HUES6 (cell line): ENCODE measurements around the gene VSIG10L2.

Experiments used
- H3K27ac ChIP-seq: 2 replicates; pipeline ENCODE4 v1.7.0; 2013; ENCODE audit warnings: low read depth, mild to moderate bottlenecking, low read length, inconsistent platforms
- H3K27me3 ChIP-seq: 2 replicates; pipeline ENCODE4 v1.6.1; 2013; ENCODE audit warnings: low read length; ENCODE audit not compliant: control insufficient read depth, insufficient read depth
- H3K36me3 ChIP-seq: 2 replicates; pipeline ENCODE4 v1.6.1; 2013; ENCODE audit warnings: low read length; ENCODE audit not compliant: control insufficient read depth, insufficient read depth
- H3K4me1 ChIP-seq: 2 replicates; pipeline ENCODE4 v1.6.1; 2013; ENCODE audit warnings: low read length; ENCODE audit not compliant: control insufficient read depth, insufficient read depth
- H3K4me3 ChIP-seq: 2 replicates; pipeline ENCODE4 v1.5.1; 2013; ENCODE audit warnings: low read depth, low read length
- H3K9ac ChIP-seq: one replicate; pipeline ENCODE4 v1.6.1; 2013; ENCODE audit warnings: mild to moderate bottlenecking, low read length
- H3K9me3 ChIP-seq: 2 replicates; pipeline ENCODE4 v1.6.1; 2013; ENCODE audit warnings: low read depth, low read length; ENCODE audit not compliant: control insufficient read depth, insufficient read depth

VSIG10L2 gene

DNA sequence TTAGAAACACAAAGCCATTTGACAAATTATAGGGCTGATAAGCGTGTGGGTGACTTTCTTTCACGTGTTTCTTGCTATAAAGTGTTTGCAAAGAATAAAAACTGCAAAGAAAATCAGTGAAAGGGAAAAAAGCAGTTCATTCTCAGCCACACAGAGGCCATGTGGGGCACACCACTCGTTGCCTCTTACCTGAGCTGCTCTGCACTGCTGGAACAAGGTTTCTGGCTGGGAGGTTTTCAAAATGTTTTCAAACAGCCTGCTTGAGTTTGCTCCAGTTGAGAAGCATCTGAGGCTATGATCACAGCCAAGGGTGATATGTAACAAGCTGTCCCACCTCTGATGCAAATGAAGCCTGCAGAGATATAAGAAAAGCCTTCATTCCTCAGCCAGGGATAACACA lies 14.7 kb upstream of the VSIG10L2 start:
- H3K36me3 ChIP-seq, result no peaks in the 10 kb centered on the region
- no peak overlapping the region for H3K27ac ChIP-seq
- no peak overlapping the region for H3K4me3 ChIP-seq
- H3K4me1 ChIP-seq, result peaks cover 13% of the 10 kb centered on the region
- H3K9me3 ChIP-seq, result no peaks in the 10 kb centered on the region
- H3K9ac ChIP-seq, result no peak overlapping the region
- no peaks in the 10 kb centered on the region for H3K27me3 ChIP-seq

DNA sequence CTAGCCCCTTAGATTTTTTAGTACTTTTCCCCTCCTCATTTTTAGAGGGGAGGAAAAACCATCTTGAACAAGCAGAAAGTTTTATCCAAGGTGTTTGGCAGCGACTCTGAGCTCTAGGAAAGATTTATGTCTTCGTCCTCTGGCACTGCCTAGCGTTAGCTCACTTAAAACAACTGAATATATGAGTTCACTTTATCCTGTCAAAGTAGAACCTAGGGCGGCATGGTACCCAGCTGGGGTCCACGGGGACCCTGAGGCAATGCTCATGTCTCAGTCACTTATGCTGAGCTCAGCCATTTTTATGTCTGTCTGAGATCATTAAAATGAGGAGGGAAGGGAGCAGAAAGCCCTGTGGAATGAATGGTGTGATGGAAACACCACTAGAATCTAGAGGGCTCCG lies 14.2 kb upstream of the VSIG10L2 start:
- Histone ChIP-seq H3K4me3 (no peak overlapping the region), H3K9me3 (no peaks in the 10 kb centered on the region), H3K4me1 (peaks cover 13% of the 10 kb centered on the region), H3K9ac (no peak overlapping the region), H3K27ac (no peak overlapping the region), H3K27me3 (no peaks in the 10 kb centered on the region), H3K36me3 (no peaks in the 10 kb centered on the region)

DNA sequence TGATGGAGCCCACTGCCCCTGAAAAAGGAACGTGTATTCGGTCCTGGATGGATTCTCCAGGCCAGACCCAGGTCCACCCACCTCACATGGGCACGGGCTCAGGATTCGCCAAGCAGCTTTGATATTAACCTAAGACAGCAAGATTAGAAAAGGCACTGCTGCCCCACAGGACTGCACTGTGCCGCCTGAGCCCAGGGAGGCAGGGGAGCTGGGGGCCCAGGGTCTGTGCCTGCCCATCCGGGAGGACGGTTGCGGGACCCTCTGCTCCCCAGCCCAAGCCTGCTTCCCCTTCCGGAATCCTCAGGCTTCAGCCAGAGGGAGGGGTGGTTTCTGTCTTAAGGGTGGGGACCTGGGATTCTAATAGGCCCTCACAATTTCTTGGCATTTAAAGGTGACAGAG lies 13.5 kb upstream of the VSIG10L2 start:
- H3K9ac ChIP-seq, result no peak overlapping the region
- H3K27me3 ChIP-seq, result no peaks in the 10 kb centered on the region
- H3K4me1 ChIP-seq, result peaks cover 13% of the 10 kb centered on the region
- no peaks in the 10 kb centered on the region for H3K9me3 ChIP-seq
- no peak overlapping the region for H3K27ac ChIP-seq
- no peaks in the 10 kb centered on the region for H3K36me3 ChIP-seq
- H3K4me3 ChIP-seq, result no peak overlapping the region

DNA sequence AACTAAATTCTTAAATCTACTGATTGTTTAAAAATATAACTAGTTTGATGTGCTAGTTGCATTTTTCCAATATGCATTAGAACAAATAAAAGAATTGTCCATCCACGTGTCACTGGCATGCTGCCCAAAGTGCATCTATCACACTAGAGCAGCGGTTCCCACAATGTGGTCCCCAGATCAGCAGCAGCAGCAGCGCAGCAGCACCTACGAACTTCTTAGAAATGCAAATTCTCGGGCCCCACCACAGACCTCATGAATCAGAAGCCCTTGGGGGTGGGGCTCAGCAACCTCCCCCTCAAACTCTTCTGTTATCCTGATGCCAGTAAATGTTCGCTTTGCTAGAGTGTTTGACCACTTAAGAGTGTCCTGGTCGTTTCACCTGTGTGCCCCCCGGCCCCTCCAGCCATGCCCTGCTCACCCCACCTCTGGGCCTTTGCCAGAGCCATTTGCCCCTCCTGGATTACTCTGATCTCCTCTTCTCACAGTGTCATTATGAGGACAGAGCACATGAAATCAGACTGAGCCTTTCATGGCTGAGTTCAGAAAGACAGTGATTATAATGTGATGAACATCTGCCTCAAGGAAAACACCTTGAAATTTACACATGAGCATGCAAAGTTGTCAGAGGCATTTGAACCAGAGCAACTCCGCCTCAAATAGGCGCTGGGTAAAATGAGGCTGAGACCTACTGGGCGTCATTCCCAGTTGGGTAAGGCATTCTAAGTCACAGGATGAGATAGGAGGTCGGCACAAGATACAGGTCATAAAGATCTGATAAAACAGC lies 12.6 kb upstream of the VSIG10L2 start:
- H3K27ac ChIP-seq, result peak overlapping the region; percentile 12; the same call in 1 of the 2 replicates

DNA sequence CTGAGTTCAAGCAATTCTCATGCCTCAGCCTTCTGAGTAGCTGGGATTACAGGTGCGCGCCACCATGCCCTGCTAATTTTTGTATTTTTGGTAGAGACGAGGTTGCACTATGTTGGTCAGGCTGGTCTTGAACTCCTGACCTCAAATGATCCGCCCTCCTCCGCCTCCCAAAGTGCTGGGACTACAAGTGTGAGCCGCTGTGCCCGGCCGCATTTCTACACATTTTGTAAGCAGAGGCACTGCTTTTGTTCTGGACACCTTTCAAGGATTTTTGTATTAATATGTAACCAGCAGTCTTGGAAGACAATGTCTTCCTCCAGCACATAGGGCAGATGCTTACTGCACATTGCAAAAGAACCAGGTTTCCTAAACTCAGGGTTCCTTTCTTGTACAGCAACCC lies 11.4 kb upstream of the VSIG10L2 start:
- no peaks in the 10 kb centered on the region for H3K27me3 ChIP-seq
- no peak overlapping the region for H3K9ac ChIP-seq
- no peak overlapping the region for H3K4me3 ChIP-seq

More for the DNA sequence above, 12.6 kb upstream of the VSIG10L2 start:
- no peak overlapping the region for H3K9ac ChIP-seq
- peaks cover 13% of the 10 kb centered on the region for H3K4me1 ChIP-seq
- no peaks in the 10 kb centered on the region for H3K9me3 ChIP-seq
- H3K27me3 ChIP-seq, result no peaks in the 10 kb centered on the region
- no peaks in the 10 kb centered on the region for H3K36me3 ChIP-seq
- no peak overlapping the region for H3K4me3 ChIP-seq

DNA sequence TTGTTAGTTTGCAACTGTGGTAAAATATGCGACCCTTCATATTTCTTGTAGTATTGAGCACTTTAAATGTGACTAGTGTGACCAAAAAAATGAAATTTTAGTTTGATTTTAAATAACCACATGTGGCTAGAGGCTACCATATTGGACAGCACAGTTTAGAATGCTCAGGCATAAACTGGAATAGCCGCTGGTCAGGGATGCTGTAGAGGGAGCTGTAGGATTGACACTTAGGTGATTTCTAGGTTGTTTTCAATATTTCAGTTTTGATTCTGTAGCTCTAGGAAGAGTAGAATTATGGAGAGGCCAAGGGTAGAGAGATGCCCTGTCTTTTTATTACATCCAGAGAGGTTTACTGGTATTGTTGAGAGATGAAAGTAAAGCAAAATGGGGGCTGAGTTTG lies 10.8 kb upstream of the VSIG10L2 start:
- Histone ChIP-seq H3K4me1 (peaks cover 21% of the 10 kb centered on the region), H3K36me3 (no peaks in the 10 kb centered on the region), H3K27ac (no peak overlapping the region), H3K4me3 (no peak overlapping the region), H3K9me3 (no peaks in the 10 kb centered on the region), H3K9ac (no peak overlapping the region), H3K27me3 (no peaks in the 10 kb centered on the region)

More for the DNA sequence above, 11.4 kb upstream of the VSIG10L2 start:
- Histone ChIP-seq H3K4me1 (peaks cover 21% of the 10 kb centered on the region), H3K9me3 (no peaks in the 10 kb centered on the region), H3K27ac (no peak overlapping the region), H3K36me3 (no peaks in the 10 kb centered on the region)

DNA sequence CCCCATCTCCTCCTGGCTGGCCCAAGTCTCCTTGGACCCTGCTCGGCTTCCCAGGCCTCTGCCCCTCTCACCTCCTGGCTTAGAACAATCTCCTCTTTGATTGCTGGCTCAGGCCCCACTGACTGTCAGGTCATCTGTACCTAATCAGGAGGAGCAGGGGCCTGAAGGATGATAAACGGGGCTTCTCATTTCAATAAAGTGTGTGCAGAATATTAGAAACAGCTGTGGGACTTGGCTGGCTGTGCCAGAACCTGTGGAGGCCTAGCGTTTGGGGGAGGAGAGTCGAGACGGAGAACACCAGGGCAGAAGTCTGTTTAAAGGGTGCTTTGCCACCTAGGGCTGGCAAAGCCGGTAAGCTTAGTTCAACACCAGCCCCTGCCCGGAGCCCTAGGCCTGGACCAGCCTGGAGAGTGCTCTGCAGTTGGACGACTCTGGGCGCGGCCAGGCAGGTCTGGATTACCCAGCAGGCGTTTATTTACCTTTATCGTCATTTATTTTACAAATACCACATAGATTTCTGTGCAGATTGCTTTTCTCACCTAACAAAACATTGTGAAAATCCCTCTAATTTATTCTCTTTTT lies 10.1 kb upstream of the VSIG10L2 start:
- no peak overlapping the region for H3K4me3 ChIP-seq
- H3K4me1 ChIP-seq, result peaks cover 21% of the 10 kb centered on the region
- H3K9ac ChIP-seq, result no peak overlapping the region
- no peaks in the 10 kb centered on the region for H3K9me3 ChIP-seq
- no peak overlapping the region for H3K27ac ChIP-seq
- no peaks in the 10 kb centered on the region for H3K27me3 ChIP-seq
- H3K36me3 ChIP-seq, result no peaks in the 10 kb centered on the region

DNA sequence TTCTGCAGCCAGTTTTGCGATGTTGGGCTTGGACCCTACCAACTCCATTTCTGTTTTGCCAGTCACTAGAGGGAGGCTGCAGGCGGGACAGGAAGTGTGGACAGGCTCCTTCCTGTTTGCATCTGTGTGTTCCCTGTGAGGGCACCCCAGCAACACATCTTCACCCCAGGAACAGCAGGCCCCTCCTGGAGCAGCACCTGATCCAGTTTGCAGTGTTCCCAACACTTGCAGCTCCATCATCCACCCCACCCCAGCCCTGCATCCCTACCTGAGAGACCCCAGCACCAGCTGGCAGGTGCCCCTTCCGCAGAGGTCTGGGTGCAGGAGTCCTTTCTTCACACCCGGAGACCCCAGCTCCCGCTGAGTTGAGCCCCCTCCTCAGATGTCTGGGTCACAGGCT lies 7.4 kb upstream of the VSIG10L2 start:
- H3K4me3 ChIP-seq, result no peak overlapping the region
- peaks cover 23% of the 10 kb centered on the region for H3K4me1 ChIP-seq
- H3K9ac ChIP-seq, result no peak overlapping the region
- no peaks in the 10 kb centered on the region for H3K27me3 ChIP-seq
- no peaks in the 10 kb centered on the region for H3K36me3 ChIP-seq
- H3K9me3 ChIP-seq, result no peaks in the 10 kb centered on the region
- no peak overlapping the region for H3K27ac ChIP-seq

DNA sequence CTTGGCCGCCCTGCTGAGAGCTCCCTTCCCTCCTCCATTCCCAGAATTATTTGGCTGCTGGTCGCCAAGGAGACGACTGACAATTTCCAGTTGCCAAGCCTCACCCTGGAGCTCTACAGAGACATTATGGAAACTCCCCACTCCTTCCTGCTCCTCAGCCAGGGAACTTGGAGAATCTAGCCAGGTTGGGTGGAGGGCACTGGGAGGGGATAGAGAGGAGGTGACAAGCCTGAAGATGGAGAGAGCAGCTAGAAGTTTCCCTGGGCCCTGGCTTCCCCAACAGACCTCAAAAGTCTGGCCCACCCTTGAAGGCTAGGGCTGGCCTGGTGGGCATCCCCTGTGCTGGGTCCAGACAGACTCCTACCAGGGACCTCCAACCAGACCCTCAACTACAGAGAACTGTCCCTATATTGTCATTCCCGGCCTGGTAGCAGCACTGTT lies 6.7 kb upstream of the VSIG10L2 start:
- Histone ChIP-seq H3K36me3 (no peaks in the 10 kb centered on the region), H3K9me3 (no peaks in the 10 kb centered on the region)

DNA sequence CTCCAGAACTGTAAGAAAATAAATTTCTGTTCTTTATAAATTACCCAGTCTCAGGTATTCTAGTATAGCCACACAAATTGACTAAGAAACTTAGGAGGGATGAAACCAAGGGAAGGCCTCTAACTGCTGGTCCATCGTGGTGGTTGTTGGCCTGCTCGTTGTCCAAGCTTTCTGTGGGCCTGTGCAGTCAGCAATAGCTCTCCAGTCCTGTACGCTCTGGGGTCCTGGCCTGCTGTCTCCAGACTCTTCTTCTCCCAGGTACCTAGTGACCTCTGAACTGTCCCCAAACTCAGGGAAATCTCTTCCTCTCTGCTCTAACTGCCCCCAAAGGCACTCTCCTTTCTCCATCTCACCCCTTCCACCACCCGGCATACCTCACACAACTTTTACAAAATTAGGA lies 5.7 kb upstream of the VSIG10L2 start:
- no peaks in the 10 kb centered on the region for H3K9me3 ChIP-seq
- no peaks in the 10 kb centered on the region for H3K27me3 ChIP-seq
- H3K4me1 ChIP-seq, result peaks cover 21% of the 10 kb centered on the region
- H3K27ac ChIP-seq, result no peak overlapping the region
- H3K36me3 ChIP-seq, result no peaks in the 10 kb centered on the region
- no peak overlapping the region for H3K4me3 ChIP-seq
- no peak overlapping the region for H3K9ac ChIP-seq

More for the DNA sequence above, 6.7 kb upstream of the VSIG10L2 start:
- Histone ChIP-seq H3K4me3 (no peak overlapping the region), H3K27ac (no peak overlapping the region), H3K4me1 (peaks cover 21% of the 10 kb centered on the region), H3K27me3 (no peaks in the 10 kb centered on the region), H3K9ac (no peak overlapping the region)

DNA sequence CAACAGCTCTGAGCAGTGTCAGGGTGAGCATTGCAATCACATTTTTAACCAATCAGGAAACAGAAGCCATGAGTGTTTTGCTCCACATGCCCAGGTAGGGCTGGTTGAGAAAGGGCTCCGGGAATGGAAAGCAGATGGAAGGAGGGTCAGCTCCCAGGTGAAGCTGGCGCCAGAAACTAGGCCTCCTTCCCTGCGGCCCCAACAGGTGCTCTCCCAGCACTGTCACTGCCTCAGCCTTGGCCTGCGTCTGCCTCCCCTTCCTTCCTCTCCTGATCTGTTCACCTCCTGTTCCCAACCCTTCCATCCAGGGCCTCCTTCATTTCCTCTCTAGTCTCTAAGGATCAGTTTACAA lies 4.6 kb upstream of the VSIG10L2 start:
- Histone ChIP-seq H3K27me3 (no peaks in the 10 kb centered on the region), H3K9me3 (no peaks in the 10 kb centered on the region), H3K36me3 (no peaks in the 10 kb centered on the region), H3K4me1 (peaks cover 23% of the 10 kb centered on the region), H3K9ac (no peak overlapping the region), H3K4me3 (no peak overlapping the region), H3K27ac (no peak overlapping the region)
